Neural cell (in vitro differentiated cells): ENCODE results near the gene MRPL52. TPM values are rescaled to one million over a fixed set of nuclear protein-coding genes. Genes with fewer than 3 reads are reported as not detected.

Source experiments
- H2AFZ ChIP-seq: fragments of 200-600, 300-800 bp; sonication (generic), shearing (Covaris generic); 2 replicates; pipeline ENCODE4 v1.6.0; 2014; ENCODE audit warnings: low read depth, mild to moderate bottlenecking, antibody characterized with exemption, low read length, moderate library complexity
- H3F3A ChIP-seq: fragments of 200-600 bp; shearing (Covaris generic); 2 replicates; pipeline ENCODE4 v1.6.1; 2016; ENCODE audit warnings: mild to moderate bottlenecking, moderate library complexity, mixed read lengths, antibody characterized with exemption, low read length; ENCODE audit not compliant: insufficient read depth, poor library complexity, severe bottlenecking
- H3K27ac ChIP-seq: fragments of 200-600, 300-800 bp; sonication (generic), shearing (Covaris generic); 2 replicates; pipeline ENCODE4 v1.5.1; 2014; ENCODE audit warnings: mild to moderate bottlenecking, low read length, moderate library complexity
- H3K27me3 ChIP-seq: fragments of 300-800, 200-600 bp; sonication (generic), shearing (Covaris generic); 2 replicates; pipeline ENCODE4 v1.6.0; 2014; ENCODE audit warnings: mild to moderate bottlenecking, low read depth, low read length, moderate library complexity; ENCODE audit not compliant: insufficient read depth
- H3K36me3 ChIP-seq: fragments of 300-800, 200-600 bp; sonication (generic), shearing (Covaris generic); 2 replicates; pipeline ENCODE4 v1.5.1; 2014; ENCODE audit warnings: mild to moderate bottlenecking, antibody characterized with exemption, low read length, moderate library complexity; ENCODE audit not compliant: insufficient read depth
- H3K4me2 ChIP-seq: fragments of 300-800, 200-600 bp; sonication (generic), shearing (Covaris generic); 2 replicates; pipeline ENCODE4 v1.6.0; 2014; ENCODE audit warnings: mild to moderate bottlenecking, low read length
- H3K4me3 ChIP-seq: fragments of 300-800, 200-600 bp; sonication (generic), shearing (Covaris generic); 2 replicates; pipeline ENCODE4 v1.5.1; 2014; ENCODE audit warnings: mild to moderate bottlenecking, low read length, moderate library complexity
- H3K79me2 ChIP-seq: fragments of 200-600 bp; shearing (Covaris generic); replicated peaks from 2 replicates; pipeline ENCODE4 v1.6.0; 2014; ENCODE audit warnings: mild to moderate bottlenecking, low read length, moderate library complexity; ENCODE audit not compliant: insufficient read depth
- H3K9ac ChIP-seq: fragments of 300-800, 200-600 bp; sonication (generic), shearing (Covaris generic); 2 replicates; pipeline ENCODE4 v1.6.1; 2016; ENCODE audit warnings: mild to moderate bottlenecking, low read length, mixed read lengths
- H3K9me2 ChIP-seq: fragments of 200-600 bp; shearing (Covaris generic); 2 replicates; pipeline ENCODE4 v1.6.1; 2016; ENCODE audit warnings: mild to moderate bottlenecking, low read length, mixed read lengths; ENCODE audit not compliant: insufficient read depth
- H3K9me3 ChIP-seq: fragments of 200-600, 300-800 bp; sonication (generic), shearing (Covaris generic); 2 replicates; pipeline ENCODE4 v1.6.1; 2016; ENCODE audit warnings: mild to moderate bottlenecking, mixed run types, low read length, moderate library complexity, mixed read lengths
- H4K20me1 ChIP-seq: fragments of 200-600 bp; shearing (Covaris generic); 2 replicates; pipeline ENCODE4 v1.6.1; 2016; ENCODE audit warnings: mild to moderate bottlenecking, mixed run types; ENCODE audit not compliant: insufficient read depth
- EP300 ChIP-seq: fragments of 450-650 bp; conservative IDR thresholded peaks from 2 replicates; pipeline ENCODE4 v1.6.1; 2014; ENCODE audit warnings: antibody characterized with exemption, mild to moderate bottlenecking, moderate library complexity; ENCODE audit not compliant: poor library complexity, severe bottlenecking
- EZH2 ChIP-seq: fragments of 200-600, 300-800 bp; shearing (Covaris generic), sonication (generic); IDR thresholded peaks from 2 replicates; pipeline ENCODE4 v1.6.1; 2014; ENCODE audit warnings: antibody characterized with exemption, low read length, borderline replicate concordance, mild to moderate bottlenecking; ENCODE audit not compliant: insufficient read depth, poor library complexity, severe bottlenecking
- MXI1 ChIP-seq: fragments of 450-650 bp; conservative IDR thresholded peaks from 2 replicates; pipeline ENCODE4 v1.6.1; 2014; ENCODE audit warnings: antibody characterized with exemption, mild to moderate bottlenecking; ENCODE audit not compliant: poor library complexity, severe bottlenecking
- POLR2AphosphoS5 ChIP-seq: IDR thresholded peaks from 2 replicates; pipeline ENCODE4 v1.6.1; 2012
- RAD21 ChIP-seq: fragments of 450-650 bp; conservative IDR thresholded peaks from 2 replicates; pipeline ENCODE4 v1.6.1; 2014; ENCODE audit warnings: antibody characterized with exemption, mild to moderate bottlenecking, moderate library complexity
- SMC3 ChIP-seq: fragments of 450-650 bp; conservative IDR thresholded peaks from 2 replicates; pipeline ENCODE4 v1.6.1; 2014; ENCODE audit warnings: antibody characterized with exemption, mild to moderate bottlenecking, moderate library complexity; ENCODE audit not compliant: poor library complexity
- TAF1 ChIP-seq: IDR thresholded peaks from 2 replicates; pipeline ENCODE4 v1.6.1; 2012; ENCODE audit warnings: low read depth
- polyA plus RNA-seq: library from polyadenylated mRNA; depleted of rRNA; stranded (reverse); fragments of >200 nt; gene quantifications from 2 replicates; pipeline ENCODE4 v1.2.3, GENCODE V29; 2014
- TF ChIP-seq, protein P1 (sequence below): fragments of 450-650 bp; IDR thresholded peaks from 2 replicates; pipeline ENCODE4 v1.5.1; 2014; ENCODE audit warnings: antibody characterized with exemption, mild to moderate bottlenecking, moderate library complexity; ENCODE audit not compliant: poor library complexity, severe bottlenecking
- TF ChIP-seq, protein P2 (sequence below): IDR thresholded peaks from 2 replicates; pipeline ENCODE4 v1.6.1; 2012; ENCODE audit warnings: borderline replicate concordance

Gene MRPL52
- polyA plus RNA-seq, 1 donor from 2014 or later, result 161 TPM

DNA sequence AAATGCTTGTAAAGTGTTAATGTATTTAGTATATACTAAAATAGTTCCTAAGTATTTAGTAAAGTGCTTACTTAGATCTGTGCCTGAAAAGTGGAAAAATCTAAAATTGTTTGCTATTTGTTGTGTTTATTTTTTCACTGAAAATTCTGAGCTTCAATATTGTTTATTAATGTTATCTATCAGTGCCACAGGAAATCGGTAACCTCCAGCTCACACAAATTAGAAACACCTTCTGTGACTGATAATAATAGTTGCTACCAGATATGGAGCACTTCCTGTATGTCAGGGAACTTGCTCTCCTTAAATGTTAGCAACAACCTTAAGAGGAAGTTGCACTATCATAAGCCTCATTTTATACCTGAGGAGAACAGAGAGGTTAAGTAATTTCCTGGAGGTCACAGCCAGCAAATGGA lies 41.1 kb downstream of the MRPL52 start:
- no peaks in the 10 kb centered on the region for H3K36me3 ChIP-seq
- no peak overlapping the region for H2AFZ ChIP-seq
- no peak overlapping the region for H3K9ac ChIP-seq
- no peaks in the 10 kb centered on the region for H4K20me1 ChIP-seq
- H3K4me2 ChIP-seq, result no peak overlapping the region
- peak overlapping the region; percentile 67 for H3K4me3 ChIP-seq
- TF ChIP-seq EZH2 (no peak), RAD21 (no peak), TAF1 (no peak), SMC3 (no peak), MXI1 (no peak), POLR2AphosphoS5 (no peak), EP300 (no peak)
- TF ChIP-seq, protein P1, sequence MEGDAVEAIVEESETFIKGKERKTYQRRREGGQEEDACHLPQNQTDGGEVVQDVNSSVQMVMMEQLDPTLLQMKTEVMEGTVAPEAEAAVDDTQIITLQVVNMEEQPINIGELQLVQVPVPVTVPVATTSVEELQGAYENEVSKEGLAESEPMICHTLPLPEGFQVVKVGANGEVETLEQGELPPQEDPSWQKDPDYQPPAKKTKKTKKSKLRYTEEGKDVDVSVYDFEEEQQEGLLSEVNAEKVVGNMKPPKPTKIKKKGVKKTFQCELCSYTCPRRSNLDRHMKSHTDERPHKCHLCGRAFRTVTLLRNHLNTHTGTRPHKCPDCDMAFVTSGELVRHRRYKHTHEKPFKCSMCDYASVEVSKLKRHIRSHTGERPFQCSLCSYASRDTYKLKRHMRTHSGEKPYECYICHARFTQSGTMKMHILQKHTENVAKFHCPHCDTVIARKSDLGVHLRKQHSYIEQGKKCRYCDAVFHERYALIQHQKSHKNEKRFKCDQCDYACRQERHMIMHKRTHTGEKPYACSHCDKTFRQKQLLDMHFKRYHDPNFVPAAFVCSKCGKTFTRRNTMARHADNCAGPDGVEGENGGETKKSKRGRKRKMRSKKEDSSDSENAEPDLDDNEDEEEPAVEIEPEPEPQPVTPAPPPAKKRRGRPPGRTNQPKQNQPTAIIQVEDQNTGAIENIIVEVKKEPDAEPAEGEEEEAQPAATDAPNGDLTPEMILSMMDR, result no peak
- TF ChIP-seq, protein P2, sequence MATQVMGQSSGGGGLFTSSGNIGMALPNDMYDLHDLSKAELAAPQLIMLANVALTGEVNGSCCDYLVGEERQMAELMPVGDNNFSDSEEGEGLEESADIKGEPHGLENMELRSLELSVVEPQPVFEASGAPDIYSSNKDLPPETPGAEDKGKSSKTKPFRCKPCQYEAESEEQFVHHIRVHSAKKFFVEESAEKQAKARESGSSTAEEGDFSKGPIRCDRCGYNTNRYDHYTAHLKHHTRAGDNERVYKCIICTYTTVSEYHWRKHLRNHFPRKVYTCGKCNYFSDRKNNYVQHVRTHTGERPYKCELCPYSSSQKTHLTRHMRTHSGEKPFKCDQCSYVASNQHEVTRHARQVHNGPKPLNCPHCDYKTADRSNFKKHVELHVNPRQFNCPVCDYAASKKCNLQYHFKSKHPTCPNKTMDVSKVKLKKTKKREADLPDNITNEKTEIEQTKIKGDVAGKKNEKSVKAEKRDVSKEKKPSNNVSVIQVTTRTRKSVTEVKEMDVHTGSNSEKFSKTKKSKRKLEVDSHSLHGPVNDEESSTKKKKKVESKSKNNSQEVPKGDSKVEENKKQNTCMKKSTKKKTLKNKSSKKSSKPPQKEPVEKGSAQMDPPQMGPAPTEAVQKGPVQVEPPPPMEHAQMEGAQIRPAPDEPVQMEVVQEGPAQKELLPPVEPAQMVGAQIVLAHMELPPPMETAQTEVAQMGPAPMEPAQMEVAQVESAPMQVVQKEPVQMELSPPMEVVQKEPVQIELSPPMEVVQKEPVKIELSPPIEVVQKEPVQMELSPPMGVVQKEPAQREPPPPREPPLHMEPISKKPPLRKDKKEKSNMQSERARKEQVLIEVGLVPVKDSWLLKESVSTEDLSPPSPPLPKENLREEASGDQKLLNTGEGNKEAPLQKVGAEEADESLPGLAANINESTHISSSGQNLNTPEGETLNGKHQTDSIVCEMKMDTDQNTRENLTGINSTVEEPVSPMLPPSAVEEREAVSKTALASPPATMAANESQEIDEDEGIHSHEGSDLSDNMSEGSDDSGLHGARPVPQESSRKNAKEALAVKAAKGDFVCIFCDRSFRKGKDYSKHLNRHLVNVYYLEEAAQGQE, result no peak
- H3K27me3 ChIP-seq, result peaks cover 16% of the 10 kb centered on the region
- no peak overlapping the region for H3K27ac ChIP-seq
- no peaks in the 10 kb centered on the region for H3K9me3 ChIP-seq
- H3K79me2 ChIP-seq, result no peaks in the 10 kb centered on the region
- no peaks in the 10 kb centered on the region for H3F3A ChIP-seq
- H3K9me2 ChIP-seq, result no peaks in the 10 kb centered on the region

DNA sequence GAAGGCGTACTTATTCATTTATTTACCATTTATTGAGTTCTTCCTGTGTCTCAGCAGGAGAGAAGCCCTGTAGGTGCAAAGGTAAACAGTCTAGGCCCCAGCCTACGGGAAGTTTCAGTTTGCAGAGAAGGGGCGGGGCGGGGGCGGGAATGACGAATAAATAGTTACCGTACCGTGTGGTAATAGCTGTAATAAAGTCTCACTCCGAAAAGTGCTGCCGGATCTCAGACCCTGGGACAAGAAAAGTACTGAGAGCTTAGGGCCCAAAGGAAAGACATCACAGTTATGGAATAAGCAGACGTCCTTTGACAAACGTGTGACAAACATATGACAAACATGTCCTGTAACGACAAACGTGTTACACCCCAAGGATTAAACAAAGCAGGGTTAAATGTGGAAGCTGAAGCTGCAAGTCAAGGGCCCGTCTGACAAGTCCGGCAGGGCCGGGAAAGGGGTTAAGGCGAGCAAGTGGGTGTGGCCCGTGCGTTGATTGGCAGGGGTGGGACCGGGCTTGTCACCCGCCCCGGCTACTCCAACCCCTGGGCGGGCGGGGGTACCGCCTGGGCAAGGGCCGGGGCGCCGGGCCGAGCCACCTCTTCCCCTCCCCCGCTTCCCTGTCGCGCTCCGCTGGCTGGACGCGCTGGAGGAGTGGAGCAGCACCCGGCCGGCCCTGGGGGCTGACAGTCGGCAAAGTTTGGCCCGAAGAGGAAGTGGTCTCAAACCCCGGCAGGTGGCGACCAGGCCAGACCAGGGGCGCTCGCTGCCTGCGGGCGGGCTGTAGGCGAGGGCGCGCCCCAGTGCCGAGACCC lies 41.7 kb downstream of the MRPL52 start, which contains the start of gene LRP10:
LRP10 (plus strand) TSS at position 517 of the 809 bp plus-strand sequence. CDS start 564 bp downstream, outside the sequence.
- TF ChIP-seq EP300 (no peak), SMC3 (no peak), EZH2 (no peak)
- TF ChIP-seq, protein P2, result no peak
- TF ChIP-seq, protein P1, result peak; percentile 14
- Histone ChIP-seq H3K9ac (peak within 1 kb of the TSS; percentile 32), H2AFZ (peak within 1 kb of the TSS; percentile 11), H3K9me3 (no peaks in the 10 kb centered on the region), H3F3A (no peaks in the 10 kb centered on the region), H3K27me3 (peaks cover 16% of the 10 kb centered on the region), H3K4me2 (peak within 1 kb of the TSS; percentile 26), H3K27ac (no peak within 1 kb of the TSS), H3K4me3 (peak within 1 kb of the TSS; percentile 67), H3K79me2 (no peaks in the 10 kb centered on the region), H3K36me3 (no peaks in the 10 kb centered on the region), H3K9me2 (no peaks in the 10 kb centered on the region), H4K20me1 (no peaks in the 10 kb centered on the region)
